Rectal smooth muscle tissue (tissue), 1 donor: ENCODE data around the gene AATF.

ENCODE experiments used
- H3K27ac ChIP-seq: one replicate; pipeline ENCODE4 v1.7.0; 2013; ENCODE audit warnings: low read depth, low read length, inconsistent platforms
- H3K27me3 ChIP-seq: one replicate; pipeline ENCODE4 v1.7.0; 2013; ENCODE audit warnings: low read length; ENCODE audit not compliant: control insufficient read depth, insufficient read depth
- H3K36me3 ChIP-seq: one replicate; pipeline ENCODE4 v1.7.0; 2013; ENCODE audit warnings: low read length; ENCODE audit not compliant: control insufficient read depth, insufficient read depth
- H3K4me1 ChIP-seq: one replicate; pipeline ENCODE4 v1.7.0; 2013; ENCODE audit warnings: low read length; ENCODE audit not compliant: control insufficient read depth, insufficient read depth
- H3K4me3 ChIP-seq: one replicate; pipeline ENCODE4 v1.7.0; 2013; ENCODE audit warnings: low read length
- H3K9ac ChIP-seq: one replicate; pipeline ENCODE4 v1.7.0; 2013; ENCODE audit warnings: low read length

Gene AATF

DNA sequence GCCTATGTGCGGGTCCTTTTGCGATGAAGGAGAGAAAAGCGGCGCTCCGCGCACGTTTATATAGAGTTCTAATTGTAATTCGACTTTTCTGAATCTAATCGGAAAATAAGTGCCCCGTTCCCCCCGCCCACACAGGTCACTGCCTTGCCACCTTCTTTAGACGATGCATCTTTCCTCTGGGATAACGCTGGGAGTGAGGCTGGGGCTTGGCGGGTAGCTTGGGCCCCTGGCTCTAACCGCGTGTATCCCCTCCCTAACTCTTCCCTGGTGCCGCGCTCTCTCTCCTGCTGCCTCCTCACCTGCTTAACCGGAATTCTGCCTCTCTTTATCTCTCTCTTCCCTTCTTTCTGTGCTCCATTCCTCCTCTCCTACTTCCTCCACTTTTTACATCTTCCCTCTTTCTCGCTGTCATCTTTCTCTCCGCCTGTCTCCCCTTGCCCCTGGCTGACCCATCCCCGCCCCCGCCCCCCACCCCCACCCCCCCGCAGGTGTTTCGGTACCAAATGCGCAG, 8.9 kb upstream of the AATF start:
- Histone ChIP-seq H3K4me1 (peaks cover 7% of the 10 kb centered on the region), H3K27me3 (peaks cover 89% of the 10 kb centered on the region), H3K9ac (no peak overlapping the region), H3K36me3 (no peaks in the 10 kb centered on the region), H3K27ac (no peak overlapping the region), H3K4me3 (no peak overlapping the region)

DNA sequence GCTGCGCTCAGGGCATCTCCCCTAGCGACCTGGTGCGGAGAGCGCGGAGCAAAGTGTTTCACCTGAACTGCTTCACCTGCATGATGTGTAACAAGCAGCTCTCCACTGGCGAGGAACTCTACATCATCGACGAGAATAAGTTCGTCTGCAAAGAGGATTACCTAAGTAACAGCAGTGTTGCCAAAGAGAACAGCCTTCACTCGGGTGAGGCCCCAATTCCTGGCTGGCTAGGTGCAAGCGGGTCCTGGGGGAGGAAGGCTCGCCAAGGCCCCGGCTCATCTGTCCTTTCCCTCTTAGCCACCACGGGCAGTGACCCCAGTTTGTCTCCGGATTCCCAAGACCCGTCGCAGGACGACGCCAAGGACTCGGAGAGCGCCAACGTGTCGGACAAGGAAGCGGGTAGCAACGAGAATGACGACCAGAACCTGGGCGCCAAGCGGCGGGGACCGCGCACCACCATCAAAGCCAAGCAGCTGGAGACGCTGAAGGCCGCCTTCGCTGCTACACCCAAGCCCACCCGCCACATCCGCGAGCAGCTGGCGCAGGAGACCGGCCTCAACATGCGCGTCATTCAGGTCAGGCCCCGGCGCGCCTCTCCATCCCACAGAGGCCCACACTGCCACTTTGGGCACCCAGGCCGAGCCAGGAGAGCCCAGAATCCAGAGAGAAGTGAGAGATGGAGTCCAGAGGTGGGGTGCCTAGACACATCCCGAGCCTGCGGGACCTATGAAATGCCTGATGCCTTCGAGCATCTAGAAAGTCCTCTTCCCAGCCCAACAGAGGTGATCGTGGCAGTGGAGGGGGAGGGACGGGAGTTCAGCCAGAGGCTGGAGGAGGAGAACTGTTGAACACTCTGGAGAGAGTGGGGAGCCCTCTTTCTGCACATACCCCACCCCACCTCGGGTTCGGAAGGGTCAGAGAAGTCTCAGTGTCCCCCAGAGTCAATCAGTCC, 8.2 kb upstream of the AATF start:
- H3K27me3 ChIP-seq, result peaks cover 87% of the 10 kb centered on the region
- peaks cover 7% of the 10 kb centered on the region for H3K4me1 ChIP-seq
- H3K27ac ChIP-seq, result no peak overlapping the region
- H3K9ac ChIP-seq, result no peak overlapping the region
- no peak overlapping the region for H3K4me3 ChIP-seq
- H3K36me3 ChIP-seq, result no peaks in the 10 kb centered on the region

DNA sequence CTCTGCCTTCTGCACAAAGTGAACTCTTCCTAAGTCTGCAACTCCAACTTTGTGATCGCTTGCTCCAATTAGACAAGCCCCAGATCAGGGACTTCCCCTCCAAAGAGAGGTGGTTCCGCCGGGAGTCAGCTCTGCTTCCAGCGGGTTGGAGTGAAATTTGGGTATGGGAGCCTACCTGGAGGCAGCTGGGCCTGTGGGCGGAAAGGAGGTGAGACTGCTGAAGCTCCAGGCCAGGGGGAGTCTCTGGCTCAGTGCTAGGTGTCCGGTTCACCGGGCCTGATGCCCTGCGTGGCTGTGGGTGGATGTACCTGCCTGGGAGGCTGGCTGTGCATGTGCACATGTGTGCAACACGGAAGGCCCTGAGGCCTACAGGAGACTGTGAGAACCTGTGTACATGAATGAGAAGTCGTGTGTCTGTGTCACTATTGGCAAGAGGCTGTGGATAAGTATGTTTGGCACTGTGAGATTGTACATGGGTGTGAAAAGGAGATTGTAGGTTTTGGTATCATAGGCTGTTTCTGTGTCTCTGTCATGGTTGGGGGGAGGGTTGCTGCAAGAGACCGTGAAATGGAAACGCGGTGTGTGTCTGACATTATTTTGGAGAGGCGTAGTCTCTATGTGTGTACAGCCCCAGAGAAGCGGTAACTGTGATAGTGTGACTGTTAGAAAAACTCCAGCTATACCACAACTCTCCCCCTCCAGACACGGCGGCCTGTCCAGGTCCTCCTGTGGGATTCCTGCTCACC, 7.3 kb upstream of the AATF start:
- H3K27ac ChIP-seq, result no peak overlapping the region
- H3K9ac ChIP-seq, result no peak overlapping the region
- no peaks in the 10 kb centered on the region for H3K36me3 ChIP-seq
- H3K27me3 ChIP-seq, result peaks cover 86% of the 10 kb centered on the region
- no peak overlapping the region for H3K4me3 ChIP-seq
- H3K4me1 ChIP-seq, result peaks cover 3% of the 10 kb centered on the region

DNA sequence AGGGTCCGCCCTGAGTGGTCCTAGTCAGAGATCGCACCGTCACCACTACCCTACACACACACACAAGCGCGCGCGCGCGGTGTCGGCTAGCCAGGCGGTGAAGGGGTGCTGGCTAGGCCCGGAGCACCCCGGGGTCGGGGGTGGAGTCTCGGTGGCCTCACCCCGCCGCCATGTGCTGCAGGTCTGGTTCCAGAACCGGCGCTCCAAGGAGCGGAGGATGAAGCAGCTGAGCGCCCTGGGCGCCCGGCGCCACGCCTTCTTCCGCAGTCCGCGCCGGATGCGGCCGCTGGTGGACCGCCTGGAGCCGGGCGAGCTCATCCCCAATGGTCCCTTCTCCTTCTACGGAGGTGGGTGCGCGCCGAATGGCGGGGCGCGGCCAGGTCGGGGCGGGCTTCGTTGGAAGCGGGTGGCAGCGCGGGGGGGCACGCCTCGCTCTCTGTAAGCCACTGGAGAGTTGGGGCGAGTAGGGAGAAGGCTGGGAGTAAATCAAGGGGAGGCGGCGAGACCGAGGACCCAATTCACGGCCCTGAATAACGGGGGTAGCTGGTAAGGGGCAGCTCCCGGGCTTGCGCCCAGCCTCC, 6.6 kb upstream of the AATF start:
- Histone ChIP-seq H3K4me1 (peaks cover 3% of the 10 kb centered on the region), H3K27me3 (peaks cover 86% of the 10 kb centered on the region), H3K9ac (no peak overlapping the region)

GRCh38 chr17:36942631-36943125, 6.1 kb upstream of the AATF start:
- no peak overlapping the region for H3K9ac ChIP-seq

More for the DNA sequence above, 6.6 kb upstream of the AATF start:
- no peak overlapping the region for H3K4me3 ChIP-seq
- no peaks in the 10 kb centered on the region for H3K36me3 ChIP-seq
- H3K27ac ChIP-seq, result no peak overlapping the region

GRCh38 chr17:36943250-36944191, 5.2 kb upstream of the AATF start:
- Histone ChIP-seq H3K4me1 (no peaks in the 10 kb centered on the region), H3K4me3 (no peak overlapping the region), H3K27ac (no peak overlapping the region), H3K27me3 (peaks cover 75% of the 10 kb centered on the region), H3K9ac (no peak overlapping the region), H3K36me3 (no peaks in the 10 kb centered on the region)

More at GRCh38 chr17:36942631-36943125, 6.1 kb upstream of the AATF start:
- Histone ChIP-seq H3K27ac (no peak overlapping the region), H3K27me3 (peaks cover 83% of the 10 kb centered on the region), H3K4me3 (no peak overlapping the region), H3K36me3 (no peaks in the 10 kb centered on the region), H3K4me1 (peaks cover 3% of the 10 kb centered on the region)

DNA sequence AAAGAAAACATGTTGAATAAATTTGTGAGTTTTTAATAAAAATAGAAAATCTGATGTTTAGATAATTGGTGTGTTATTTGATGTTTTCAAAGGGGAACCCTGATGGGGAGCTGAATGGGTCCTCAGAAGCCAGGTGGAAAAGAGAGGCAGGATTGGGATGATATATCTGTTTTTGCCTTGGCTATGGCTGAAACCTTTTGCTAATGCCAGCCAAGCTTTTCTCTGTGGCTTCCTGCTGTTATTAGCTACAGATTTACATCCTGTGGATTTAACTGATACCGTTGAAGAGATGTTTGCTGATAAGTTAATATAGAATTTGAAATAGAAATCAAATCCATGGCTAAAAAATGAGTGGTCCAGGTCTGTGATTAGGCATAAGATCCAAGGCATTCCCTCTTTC, 4.2 kb upstream of the AATF start:
- Histone ChIP-seq H3K27ac (no peak overlapping the region), H3K27me3 (peaks cover 65% of the 10 kb centered on the region), H3K4me3 (no peak overlapping the region), H3K36me3 (no peaks in the 10 kb centered on the region), H3K4me1 (no peaks in the 10 kb centered on the region), H3K9ac (no peak overlapping the region)

DNA sequence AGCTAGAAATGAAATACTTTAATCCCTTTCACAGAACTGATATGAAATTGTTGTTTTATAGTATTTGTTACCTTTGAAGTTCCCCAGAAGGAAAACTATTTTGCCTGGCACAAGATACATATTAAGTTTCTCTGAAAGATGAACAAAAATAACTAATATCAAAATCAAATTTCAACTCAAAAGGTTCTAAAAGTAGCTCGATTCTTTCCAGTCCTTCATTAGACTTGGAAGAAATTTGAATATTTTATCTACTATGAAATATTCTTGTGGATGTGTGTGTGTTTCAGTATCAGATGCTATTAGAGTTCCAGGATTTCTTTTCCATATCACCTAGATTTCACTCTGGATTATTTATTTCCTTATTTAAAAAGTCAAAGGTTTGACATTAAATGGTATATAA, 3.6 kb upstream of the AATF start:
- Histone ChIP-seq H3K4me3 (no peak overlapping the region), H3K4me1 (peaks cover 5% of the 10 kb centered on the region), H3K36me3 (no peaks in the 10 kb centered on the region), H3K27ac (no peak overlapping the region), H3K27me3 (peaks cover 61% of the 10 kb centered on the region), H3K9ac (no peak overlapping the region)

DNA sequence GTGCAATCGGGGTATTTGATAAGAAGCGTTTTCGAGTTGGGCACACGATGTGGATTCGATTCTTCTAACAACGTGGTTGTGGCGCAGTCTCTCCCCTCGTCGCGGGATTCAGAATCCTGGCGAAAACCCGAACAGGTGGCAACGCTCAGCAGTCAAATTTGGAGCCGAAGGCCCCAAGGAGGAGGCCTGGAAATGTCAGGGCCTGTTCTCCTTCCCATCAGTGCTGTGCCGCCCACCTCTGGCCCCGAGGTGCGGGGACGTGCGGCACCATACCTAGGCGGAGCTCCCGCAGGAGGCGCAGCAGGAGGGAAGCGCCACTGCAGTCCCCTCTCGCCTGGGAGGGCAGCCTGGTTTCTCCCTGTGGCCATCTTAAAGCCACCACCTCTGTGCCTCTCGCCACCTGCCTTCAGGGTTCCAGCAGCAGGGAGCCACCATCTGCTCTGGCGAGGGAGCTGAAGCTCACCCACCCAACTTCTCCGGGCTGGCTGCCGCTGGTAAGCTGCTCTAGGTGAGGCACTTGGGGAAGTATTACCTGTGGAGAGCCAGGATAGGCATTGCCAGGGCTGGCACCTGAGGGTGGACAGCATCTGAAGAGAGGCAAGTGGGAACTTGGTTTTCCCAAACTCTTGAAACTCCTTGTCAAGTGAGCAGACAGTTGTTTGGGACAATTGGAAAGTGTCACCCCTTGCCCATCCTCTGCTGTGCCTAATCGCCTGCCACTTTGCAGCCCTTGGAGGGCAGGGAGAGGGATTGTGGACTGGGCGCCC, 2.6 kb upstream of the AATF start:
- no peaks in the 10 kb centered on the region for H3K36me3 ChIP-seq
- peaks cover 6% of the 10 kb centered on the region for H3K4me1 ChIP-seq
- no peak overlapping the region for H3K27ac ChIP-seq
- H3K9ac ChIP-seq, result no peak overlapping the region
- H3K4me3 ChIP-seq, result no peak overlapping the region
- H3K27me3 ChIP-seq, result peaks cover 51% of the 10 kb centered on the region

DNA sequence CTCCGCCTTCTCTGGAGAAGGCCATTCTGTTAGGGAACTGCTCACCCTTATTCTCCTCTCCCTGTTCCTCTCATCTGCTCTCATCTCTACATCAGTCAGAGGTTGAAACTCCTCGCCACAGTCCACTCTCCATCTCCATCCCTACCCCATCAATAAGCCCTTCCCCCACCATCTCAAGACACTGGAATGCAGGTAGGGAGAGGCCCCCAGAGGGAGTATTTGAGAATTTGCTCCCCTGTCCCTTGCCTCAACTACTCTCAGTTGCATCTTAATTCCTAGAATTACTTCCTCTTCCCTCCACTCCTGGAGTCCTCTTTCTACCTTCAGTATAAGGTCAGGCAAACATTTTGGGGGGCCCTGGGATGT, 2.0 kb upstream of the AATF start:
- Histone ChIP-seq H3K27ac (no peak overlapping the region), H3K4me1 (peaks cover 6% of the 10 kb centered on the region), H3K36me3 (no peaks in the 10 kb centered on the region), H3K9ac (no peak overlapping the region), H3K27me3 (peaks cover 46% of the 10 kb centered on the region), H3K4me3 (no peak overlapping the region)
